RPMI8226 (cell line): Measurements from ENCODE around the gene USP21.
"Not testable (repeated sequence)": the region's sequence is repeated elsewhere in the genome, so short reads cannot be mapped to it uniquely, and the experiment has no call there.

Experiments
- DNase-seq: peaks from one replicate; pipeline ENCODE4 v3.0.0-alpha.2; 2015

Gene USP21, protein sequence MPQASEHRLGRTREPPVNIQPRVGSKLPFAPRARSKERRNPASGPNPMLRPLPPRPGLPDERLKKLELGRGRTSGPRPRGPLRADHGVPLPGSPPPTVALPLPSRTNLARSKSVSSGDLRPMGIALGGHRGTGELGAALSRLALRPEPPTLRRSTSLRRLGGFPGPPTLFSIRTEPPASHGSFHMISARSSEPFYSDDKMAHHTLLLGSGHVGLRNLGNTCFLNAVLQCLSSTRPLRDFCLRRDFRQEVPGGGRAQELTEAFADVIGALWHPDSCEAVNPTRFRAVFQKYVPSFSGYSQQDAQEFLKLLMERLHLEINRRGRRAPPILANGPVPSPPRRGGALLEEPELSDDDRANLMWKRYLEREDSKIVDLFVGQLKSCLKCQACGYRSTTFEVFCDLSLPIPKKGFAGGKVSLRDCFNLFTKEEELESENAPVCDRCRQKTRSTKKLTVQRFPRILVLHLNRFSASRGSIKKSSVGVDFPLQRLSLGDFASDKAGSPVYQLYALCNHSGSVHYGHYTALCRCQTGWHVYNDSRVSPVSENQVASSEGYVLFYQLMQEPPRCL

GRCh38 chr1:161159087-161159912 lies at the start of gene USP21:
Gene USP21, plus strand, starts transcription at chr1:161159500. Its CDS starts 1,141 bp downstream, at chr1:161160641.
- DNase-seq: peak; percentile 97

DNA sequence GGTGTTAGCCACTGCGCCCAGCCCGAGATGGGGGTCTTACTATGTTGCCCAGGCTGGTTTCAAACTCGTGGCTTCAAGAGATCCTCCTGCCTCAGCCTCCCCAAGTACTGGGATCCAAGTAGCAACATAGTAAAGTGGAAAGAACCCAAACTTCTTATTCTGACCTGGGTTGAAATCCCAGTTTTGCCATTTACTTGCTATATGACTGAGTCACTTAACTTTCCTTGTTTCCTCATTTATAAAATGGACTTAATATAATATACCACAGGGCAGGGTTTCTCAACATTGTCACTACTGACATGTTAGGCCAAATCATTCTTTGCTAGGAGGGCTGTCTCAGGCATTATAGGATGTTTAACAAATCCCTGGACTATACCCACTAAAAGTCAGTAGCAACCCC lies 48.2 kb upstream of the USP21 start:
- no peak for DNase-seq

DNA sequence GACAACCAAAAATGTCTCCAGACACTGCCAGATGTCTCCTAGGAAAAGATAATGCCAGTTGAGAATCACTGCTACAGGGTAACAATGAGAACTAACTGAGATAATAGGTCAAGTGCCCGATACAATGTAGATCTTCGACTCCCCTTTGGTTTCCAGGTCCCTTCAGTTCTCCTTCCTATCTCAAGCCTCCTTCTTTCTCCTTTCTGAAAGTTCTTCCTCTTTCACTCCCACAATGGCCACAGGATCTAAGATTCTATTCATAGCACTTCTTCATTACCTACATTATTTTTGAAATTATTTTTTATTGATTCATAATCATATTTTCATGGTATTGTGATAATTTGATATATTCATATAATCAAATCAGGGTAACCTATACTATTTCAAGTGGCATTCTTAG lies 47.8 kb upstream of the USP21 start:
- DNase-seq: no peak

DNA sequence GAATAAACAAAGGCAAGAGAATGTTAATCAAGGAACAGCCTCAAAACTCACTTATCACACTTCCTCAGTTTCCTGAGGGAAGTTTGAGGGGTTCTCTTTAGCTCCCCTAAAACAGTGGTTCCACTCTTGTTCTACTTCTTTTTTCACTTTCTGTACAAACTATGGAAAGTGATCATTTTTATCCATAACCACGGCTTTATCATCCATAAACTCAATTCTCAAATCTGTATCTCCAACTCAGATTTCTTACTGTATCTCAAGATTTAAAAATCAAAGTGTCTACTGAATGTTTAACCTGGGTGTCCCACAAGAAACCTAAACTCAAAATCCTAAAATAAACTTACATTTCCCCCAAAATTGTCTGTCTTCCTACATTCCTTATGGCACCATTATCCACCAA lies 45.4 kb upstream of the USP21 start:
- DNase-seq: no peak

DNA sequence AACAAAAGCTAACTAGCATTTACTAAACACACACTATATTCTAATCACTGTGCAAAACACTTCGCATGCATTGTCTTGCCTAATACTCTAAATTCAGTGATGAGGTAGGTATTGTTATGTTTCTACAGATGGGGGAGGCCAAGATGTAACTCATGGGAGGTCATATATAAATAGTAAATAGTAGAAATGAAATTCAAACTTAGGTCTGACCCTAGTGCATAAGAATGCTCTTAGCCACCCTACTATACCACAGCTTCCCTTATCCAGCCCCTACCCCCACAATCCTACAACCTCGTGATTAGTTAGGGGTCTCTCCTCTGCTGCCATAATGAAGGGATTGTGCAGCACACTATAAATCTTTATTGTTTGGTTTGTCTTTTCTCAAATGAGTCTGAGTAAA lies 44.7 kb upstream of the USP21 start:
- DNase-seq: no peak

DNA sequence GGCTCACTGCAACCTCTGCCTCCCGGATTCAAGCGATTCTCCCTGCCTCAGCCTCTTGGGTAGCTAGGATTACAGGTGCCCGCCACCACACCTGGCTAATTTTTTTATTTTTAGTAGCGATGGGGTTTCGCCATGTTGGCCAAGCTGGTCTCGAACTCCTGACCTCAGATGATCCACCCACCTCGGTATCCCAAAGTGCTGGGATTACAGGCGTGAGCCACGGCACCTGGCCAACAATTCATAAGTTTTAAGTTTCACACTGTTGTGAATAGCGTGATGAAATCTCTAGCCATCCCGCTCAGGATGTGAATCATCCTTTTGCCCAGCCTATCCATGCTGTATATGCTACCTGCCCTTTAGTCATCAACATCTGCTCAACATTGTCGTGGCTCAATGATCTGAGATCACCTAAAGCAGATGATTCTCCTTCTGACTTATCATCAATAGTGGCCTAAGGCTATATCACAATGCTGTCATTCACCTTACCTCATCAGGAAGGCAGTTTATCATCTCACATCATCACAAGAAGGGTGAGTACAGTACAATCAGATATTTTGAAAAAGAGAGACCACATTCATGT lies 44.1 kb upstream of the USP21 start:
- no peak for DNase-seq

GRCh38 chr1:161115961-161116360 lies 43.3 kb upstream of the USP21 start:
- not testable (repeated sequence) for DNase-seq

GRCh38 chr1:161117759-161118581 lies 41.3 kb upstream of the USP21 start, which contains the start of the genes NIT1 and PFDN2:
Gene NIT1, plus strand, starts transcription at chr1:161118105. Its CDS starts 72 bp downstream, at chr1:161118177.
Gene PFDN2, minus strand, starts transcription at chr1:161118037. Its CDS starts 11 bp downstream, at chr1:161118026.
- DNase-seq: peak; percentile 90

- DNase-seq: peak; percentile 64
Observed at GRCh38 chr1:161119092-161119903, 40.0 kb upstream of the USP21 start.

- no peak for DNase-seq
Observed at GRCh38 chr1:161121042-161121650, 38.2 kb upstream of the USP21 start.

DNA sequence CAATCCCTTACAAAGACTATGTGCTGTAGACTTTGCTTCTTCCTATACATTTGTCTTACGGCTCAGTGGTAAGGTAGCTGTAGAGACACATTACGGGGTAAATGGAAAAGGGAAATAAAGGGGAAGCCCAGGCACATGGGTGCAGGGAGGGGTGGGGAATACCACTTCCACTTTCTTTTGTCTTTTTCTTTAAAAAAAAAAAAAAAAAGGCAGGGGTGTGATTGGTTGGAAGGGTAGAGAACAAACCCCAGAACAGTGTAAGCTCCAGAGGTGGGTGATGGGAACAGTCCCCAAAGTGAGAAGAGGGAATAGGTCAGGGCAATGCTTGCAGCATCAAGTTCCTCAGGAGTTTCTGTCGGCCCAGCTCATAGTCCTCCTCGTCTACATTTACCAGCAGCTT lies 37.5 kb upstream of the USP21 start:
- no peak for DNase-seq

- no peak for DNase-seq
Observed at GRCh38 chr1:161122967-161123366, 36.3 kb upstream of the USP21 start.

GRCh38 chr1:161127649-161128048 lies 31.7 kb upstream of the USP21 start:
- DNase-seq: no peak

GRCh38 chr1:161128591-161129420 lies 30.5 kb upstream of the USP21 start:
- no peak for DNase-seq

- no peak for DNase-seq
Observed at GRCh38 chr1:161130266-161130665, 29.0 kb upstream of the USP21 start.

DNA sequence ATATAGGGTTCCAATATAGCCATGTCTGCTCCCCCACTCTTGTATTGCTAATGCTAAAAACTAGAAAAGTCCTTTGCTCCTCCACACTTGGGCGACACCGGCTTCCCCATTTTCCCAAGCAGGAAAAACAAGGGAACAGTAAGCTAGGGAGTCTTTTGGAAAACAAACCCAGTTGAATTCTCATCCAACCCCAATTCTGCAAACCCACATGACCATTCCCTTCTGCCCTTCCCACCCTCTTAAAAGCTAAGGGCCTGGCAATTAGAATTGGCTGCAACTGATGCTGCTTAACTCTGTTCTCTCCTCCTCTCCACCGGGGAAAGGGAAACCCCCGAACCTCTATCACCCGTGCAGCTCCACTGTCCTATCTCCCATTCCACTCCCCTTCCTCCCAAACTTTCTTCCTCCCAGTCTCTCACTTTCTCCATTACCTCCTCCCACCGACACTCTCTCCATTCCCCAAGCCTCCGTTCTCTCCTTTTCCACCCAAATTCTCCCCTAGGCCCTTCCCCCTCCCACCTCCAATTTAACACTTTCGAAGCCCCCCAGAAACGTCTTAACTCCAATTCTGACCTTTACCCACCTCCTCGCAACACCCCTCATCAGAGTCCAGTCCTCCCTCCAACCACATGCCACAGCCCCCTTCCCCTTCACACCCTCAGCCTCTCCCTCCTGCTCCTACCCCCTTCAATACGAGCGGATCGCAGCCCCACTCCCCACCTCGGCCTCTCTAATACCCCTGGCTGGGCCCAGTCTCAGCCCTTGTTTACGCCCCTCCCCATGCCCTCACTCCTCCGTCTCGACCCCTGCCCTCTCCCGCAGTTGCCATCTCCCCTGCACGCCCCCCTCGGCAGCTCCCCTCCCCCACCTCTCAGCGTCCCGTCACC lies 27.5 kb upstream of the USP21 start:
- peak; percentile 12 for DNase-seq

DNA sequence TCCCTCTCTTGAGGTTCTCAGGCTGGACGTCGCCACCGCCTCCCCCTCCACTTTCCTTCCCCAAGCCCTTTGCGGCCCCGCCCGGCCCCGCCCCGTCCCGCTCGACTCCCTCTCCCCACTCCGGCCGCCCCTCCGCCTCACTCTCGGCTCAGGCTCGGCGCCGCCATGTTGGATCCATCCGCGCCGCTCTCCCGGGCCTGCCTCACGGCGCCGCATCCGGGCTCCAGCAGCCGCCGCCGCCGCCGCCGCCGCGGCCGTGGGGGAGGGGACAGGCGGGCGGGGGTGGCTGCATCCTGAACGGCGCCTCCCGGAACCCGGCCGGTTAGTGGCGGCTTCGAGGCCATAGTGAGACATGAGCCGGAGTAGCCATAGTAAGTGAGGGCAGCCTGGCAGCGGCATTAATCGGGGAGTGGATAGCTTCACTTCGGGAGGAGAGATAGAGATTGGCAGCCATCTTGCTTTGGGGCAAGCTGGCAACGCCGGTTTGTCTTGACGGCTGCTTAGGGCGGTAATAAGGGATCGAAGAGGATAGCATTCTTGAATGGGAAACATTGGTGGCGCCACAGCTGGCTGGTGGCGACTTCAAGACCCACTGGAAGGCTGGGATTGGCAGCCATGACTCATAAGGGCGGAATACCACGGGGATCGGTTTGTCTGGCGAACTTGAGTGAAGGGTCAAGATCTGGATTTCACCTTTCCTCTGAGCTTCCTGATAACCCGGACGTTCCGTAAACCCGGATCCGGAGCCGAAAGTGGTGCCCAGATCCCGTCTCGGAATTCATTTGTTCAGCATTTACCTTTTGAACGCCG lies 26.7 kb upstream of the USP21 start, which contains the start of gene DEDD:
DEDD (minus strand) TSS at position 258 of the 810 bp plus-strand sequence. CDS start 8,205 bp downstream, outside the sequence.
- peak; percentile 95 for DNase-seq
